Testis (tissue), 3 donors: Measurements from ENCODE around the gene TACC2. TPM values are rescaled to one million over a fixed set of nuclear protein-coding genes. Genes with fewer than 3 reads are reported as not detected.

Experiments used
- DNase-seq: peaks from one replicate; pipeline ENCODE4 v3.0.0-alpha.2; 2019
- H3K27ac ChIP-seq, 2 donors: fragments of 200-600 bp; sonication (generic); one replicate each; pipeline ENCODE4 v1.5.1; 2019
- H3K27me3 ChIP-seq: fragments of 200-600 bp; sonication (generic); one replicate; pipeline ENCODE4 v1.5.1; 2019
- H3K36me3 ChIP-seq: fragments of 200-600 bp; sonication (generic); one replicate; pipeline ENCODE4 v1.5.1; 2017; ENCODE audit warnings: low read depth; ENCODE audit errors: missing control alignments
- H3K4me1 ChIP-seq: fragments of 200-600 bp; sonication (generic); one replicate; pipeline ENCODE4 v1.5.1; 2019
- H3K4me3 ChIP-seq, 2 donors: fragments of 200-600 bp; sonication (generic); one replicate each; pipeline ENCODE4 v1.5.1; 2017 to 2019
- H3K9me3 ChIP-seq: fragments of 200-600 bp; sonication (generic); one replicate; pipeline ENCODE4 v1.5.1; 2017
- CTCF ChIP-seq, 3 experiments: fragments of 450-650 bp in 2 of 3; fragments of 200-600 bp in 1 of 3; sonication (generic) in 1 of 3; IDR thresholded peaks; one replicate each; pipeline ENCODE4 v1.5.1; 2016 to 2019; ENCODE audit warnings: antibody characterized with exemption in 3 of 3, mild to moderate bottlenecking in 2 of 3, moderate library complexity in 1 of 3
- POLR2A ChIP-seq: fragments of 450-650 bp; IDR thresholded peaks from one replicate; pipeline ENCODE4 v1.6.1; 2017; ENCODE audit warnings: antibody characterized with exemption, mild to moderate bottlenecking, moderate library complexity
- WGBS, 2 donors: methylation state at CpG; one replicate each; pipeline ENCODE4 v1.1.5; 2018; 5-methylcytosine and 5-hydroxymethylcytosine counted together
- intact Hi-C: fragments of 100-400 bp; cut with DNase I; formaldehyde crosslinking; loops from one replicate; pipeline ENCODE4 v1.15.1; 2023; ENCODE audit warnings: low total_unique reads
- polyA plus RNA-seq: library from polyadenylated mRNA; stranded (reverse); fragments of 350-450 nt; fragmentation: Illumina TruSeq; extraction: RNeasy Lipid Tissue Mini Kit (QIAGEN cat#74804); gene quantifications from one replicate; pipeline ENCODE4 v1.2.3, GENCODE V29; 2014; ENCODE audit warnings: low read depth, low replicate concordance; ENCODE audit not compliant: insufficient read depth
- total RNA-seq, 2 donors: library from RNA; depleted of rRNA; stranded (reverse); fragments of >200 nt; gene quantifications; one replicate each; pipeline ENCODE4 v1.2.3, GENCODE V29; 2016

TACC2 gene
- total and polyA plus RNA-seq, 3 donors from 2014 or later: 18.0 to 24.2 (median 21.3) TPM

GRCh38 chr10:122113945-122114747 is 125.2 kb downstream of the TACC2 start:
- Histone ChIP-seq H3K9me3 (no peaks in the 10 kb centered on the region), H3K4me3 (peak overlapping the region; percentile 64 to 83), H3K4me1 (peaks cover 6% of the 10 kb centered on the region), H3K27ac (peak overlapping the region; percentile 86 to 95), H3K36me3 (no peaks in the 10 kb centered on the region), H3K27me3 (no peaks in the 10 kb centered on the region)
- 20 to 32% methylated on average over 17 to 18 of the region's 18 CpGs for WGBS, 2 donors
- intact Hi-C loops: loop anchor here (10.0 kb wide), 2 partner anchors 59 to 189 kb away; partner anchors contain the start of gene ATE1
- no peak for DNase-seq
- TF ChIP-seq CTCF (IDR thresholded peaks at IDR 0.05) (no peak), POLR2A (no peak)

GRCh38 chr10:122115874-122116273 is 126.9 kb downstream of the TACC2 start:
- 80 to 89% methylated on average over 4 of the region's 4 CpGs for WGBS, 2 donors
- no peak overlapping the region for H3K27ac ChIP-seq

GRCh38 chr10:122116331-122116730 is 127.4 kb downstream of the TACC2 start:
- Histone ChIP-seq H3K4me3 (no peak overlapping the region), H3K4me1 (peaks cover 6% of the 10 kb centered on the region), H3K27me3 (no peaks in the 10 kb centered on the region), H3K36me3 (no peaks in the 10 kb centered on the region), H3K9me3 (no peaks in the 10 kb centered on the region), H3K27ac (no peak overlapping the region)
- intact Hi-C loops: loop anchor here (10.0 kb wide), 2 partner anchors 62 to 192 kb away; partner anchors contain the start of gene ATE1
- no peak for DNase-seq
- WGBS, 2 donors: 61% methylated on average over 5 of the region's 5 CpGs
- TF ChIP-seq CTCF (IDR thresholded peaks at IDR 0.05) (no peak), POLR2A (no peak)

More at GRCh38 chr10:122115874-122116273, 126.9 kb downstream of the TACC2 start:
- H3K36me3 ChIP-seq: no peaks in the 10 kb centered on the region
- H3K9me3 ChIP-seq: no peaks in the 10 kb centered on the region
- DNase-seq: no peak
- no peak overlapping the region for H3K4me3 ChIP-seq
- intact Hi-C loops: loop anchor here (10.0 kb wide), 2 partner anchors 61 to 191 kb away; partner anchors contain the start of gene ATE1
- peaks cover 6% of the 10 kb centered on the region for H3K4me1 ChIP-seq
- TF ChIP-seq POLR2A (no peak), CTCF (IDR thresholded peaks at IDR 0.05) (no peak)
- no peaks in the 10 kb centered on the region for H3K27me3 ChIP-seq

DNA sequence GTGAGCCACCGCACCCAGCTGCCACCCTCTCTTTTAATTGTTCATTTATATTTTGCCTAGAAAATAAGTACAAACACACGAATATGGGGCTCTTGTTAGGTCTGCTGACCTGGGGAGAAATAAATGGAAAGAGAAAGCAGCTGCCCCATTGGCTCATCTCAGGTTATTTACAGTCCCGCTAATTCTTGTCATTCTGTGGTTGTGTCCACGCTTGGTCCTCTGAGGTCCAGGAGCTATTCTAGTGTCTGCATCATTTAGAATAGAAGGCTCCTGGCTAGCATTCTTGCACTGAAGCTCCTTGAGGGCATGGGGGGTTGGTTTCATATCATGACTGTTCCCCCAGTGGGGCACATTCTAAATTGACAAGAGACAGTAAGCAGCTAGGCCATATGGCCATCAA is 128.5 kb downstream of the TACC2 start:
- no peak for TF ChIP-seq POLR2A
- no peak for TF ChIP-seq CTCF (IDR thresholded peaks at IDR 0.05)
- Histone ChIP-seq H3K4me1 (no peaks in the 10 kb centered on the region), H3K4me3 (no peak overlapping the region), H3K27ac (no peak overlapping the region), H3K9me3 (no peaks in the 10 kb centered on the region), H3K36me3 (no peaks in the 10 kb centered on the region), H3K27me3 (no peaks in the 10 kb centered on the region)
- intact Hi-C loops: loop anchor here (10.0 kb wide), 2 partner anchors 63 to 193 kb away; partner anchors contain the start of gene ATE1
- DNase-seq: no peak
- 95 to 100% methylated on average over 4 of the region's 4 CpGs for WGBS, 2 donors
